Islet precursor cell (in vitro differentiated cells): Measurements from ENCODE around the gene ATP6V0A1.
"Not testable (repeated sequence)": the region's sequence is repeated elsewhere in the genome, so short reads cannot be mapped to it uniquely, and the experiment has no call there.

Experiments used
- DNase-seq: peaks from one replicate; pipeline ENCODE4 v3.0.0-alpha.2; 2018

The ATP6V0A1 gene

DNA sequence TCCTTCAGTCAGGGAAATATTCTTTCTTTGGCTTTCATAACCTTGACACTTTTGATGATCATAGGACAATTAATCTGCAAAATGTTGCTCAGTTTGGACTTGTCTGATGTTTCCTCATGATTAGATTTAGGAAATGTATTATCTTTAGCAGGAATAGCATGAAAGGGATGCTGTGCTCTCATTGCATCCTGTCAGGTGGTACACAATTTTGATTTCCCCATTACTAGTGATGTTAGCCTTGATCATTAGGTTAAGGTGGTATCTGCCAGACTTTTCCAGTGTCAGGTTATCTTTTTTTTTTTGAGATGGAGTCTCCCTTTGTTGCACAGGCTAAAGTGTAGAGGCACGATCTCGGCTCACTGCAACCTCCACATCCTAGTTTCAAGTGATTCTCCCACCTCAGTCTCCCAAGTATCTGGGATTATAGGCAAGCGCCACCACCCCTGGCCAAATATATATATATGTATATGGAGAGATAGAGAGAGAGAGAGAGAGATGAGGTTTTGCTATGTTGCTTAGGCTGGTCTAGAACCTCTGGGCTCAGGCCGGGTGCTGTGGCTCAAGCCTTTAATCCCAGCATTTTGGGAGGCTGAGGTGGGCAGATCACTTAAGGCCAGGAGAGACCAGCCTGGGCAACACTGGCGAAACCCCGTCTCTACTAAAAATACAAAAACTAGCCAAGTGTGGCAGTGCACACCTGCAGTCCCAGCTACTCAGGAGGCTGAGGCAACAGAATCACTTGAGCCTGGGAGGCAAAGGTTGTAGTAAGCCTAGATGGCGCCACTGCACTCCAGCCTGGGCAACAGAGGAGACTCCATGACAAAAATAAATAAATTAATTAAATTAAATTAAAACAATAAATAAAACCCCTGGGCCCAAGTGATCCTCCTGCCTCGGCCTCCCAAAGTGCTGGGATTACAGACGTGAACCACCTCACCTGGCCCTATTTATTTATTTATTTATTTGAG, 19.8 kb upstream of the ATP6V0A1 start:
- no peak for DNase-seq

DNA sequence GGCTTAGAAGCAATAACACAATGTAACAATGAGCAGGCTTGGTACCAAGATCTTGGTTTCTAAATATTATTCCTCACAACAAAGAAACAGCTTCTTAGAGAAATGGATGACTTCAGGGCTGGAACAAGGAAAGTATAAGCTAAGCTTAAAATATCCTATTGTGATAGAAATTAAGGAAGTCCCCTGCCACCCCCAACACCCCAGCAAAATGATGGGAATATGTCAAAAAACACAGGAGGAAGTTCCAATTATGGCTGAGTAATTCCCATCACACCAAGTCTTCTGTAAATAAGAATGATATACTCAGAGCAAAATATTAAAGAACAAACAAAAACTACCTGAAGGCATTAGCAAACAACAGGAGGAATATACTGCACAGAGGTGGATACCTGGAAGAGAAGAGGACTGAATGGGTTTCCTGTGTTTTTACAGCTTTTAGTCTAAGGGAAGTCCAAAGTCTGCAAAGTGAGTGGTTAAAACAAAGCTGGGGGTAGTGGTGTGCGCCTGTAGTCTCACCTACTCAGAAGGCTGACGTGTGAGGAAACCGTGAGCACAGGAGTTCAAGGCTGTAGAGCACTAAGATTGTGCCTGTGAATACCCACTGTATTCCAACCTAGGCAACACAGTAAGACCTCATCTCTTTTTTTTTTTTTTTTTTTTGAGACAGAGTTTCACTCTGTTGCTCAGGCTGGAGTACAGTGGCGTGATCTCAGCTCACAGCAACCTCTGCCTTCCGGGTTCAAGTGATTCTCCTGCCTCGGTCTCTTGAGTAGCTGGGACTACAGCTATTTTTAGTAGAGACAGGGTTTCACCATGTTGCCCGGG, 17.1 kb upstream of the ATP6V0A1 start:
- no peak for DNase-seq

DNA sequence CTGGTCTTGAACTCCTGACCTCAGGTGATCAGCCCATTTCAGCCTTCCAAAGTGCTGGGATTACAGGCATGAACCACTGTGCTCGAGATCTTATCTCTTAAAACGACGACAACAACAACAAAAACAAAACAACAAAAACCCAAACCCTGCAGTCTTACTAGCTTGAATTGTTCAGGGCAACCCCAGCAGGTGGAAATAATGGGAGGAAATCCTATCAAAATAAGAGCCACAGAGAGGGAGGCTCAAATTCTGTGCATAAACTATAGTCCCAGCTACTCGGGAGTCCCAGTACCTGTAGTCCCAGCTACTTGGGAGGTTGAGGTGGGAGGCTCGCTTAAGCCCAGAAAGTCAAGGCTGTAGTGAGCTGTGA, 16.5 kb upstream of the ATP6V0A1 start:
- DNase-seq: no peak

DNA sequence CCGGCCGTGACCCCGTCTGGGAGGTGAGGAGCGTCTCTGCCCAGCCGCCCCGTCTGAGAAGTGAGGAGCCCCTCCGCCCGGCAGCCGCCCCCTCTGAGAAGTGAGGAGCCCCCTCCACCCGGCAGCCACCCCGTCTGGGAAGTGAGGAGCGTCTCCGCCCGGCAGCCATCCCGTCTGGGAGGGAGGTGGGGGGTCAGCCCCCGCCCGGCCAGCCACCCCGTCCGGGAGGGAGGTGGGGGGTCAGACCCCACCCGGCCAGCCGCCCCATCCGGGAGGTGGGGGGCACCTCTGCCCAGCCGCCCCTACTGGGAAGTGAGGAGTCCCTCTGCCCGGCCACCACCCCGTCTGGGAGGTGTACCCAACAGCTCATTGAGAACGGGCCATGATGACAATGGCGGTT, 9.5 kb upstream of the ATP6V0A1 start:
- not testable (repeated sequence) for DNase-seq

DNA sequence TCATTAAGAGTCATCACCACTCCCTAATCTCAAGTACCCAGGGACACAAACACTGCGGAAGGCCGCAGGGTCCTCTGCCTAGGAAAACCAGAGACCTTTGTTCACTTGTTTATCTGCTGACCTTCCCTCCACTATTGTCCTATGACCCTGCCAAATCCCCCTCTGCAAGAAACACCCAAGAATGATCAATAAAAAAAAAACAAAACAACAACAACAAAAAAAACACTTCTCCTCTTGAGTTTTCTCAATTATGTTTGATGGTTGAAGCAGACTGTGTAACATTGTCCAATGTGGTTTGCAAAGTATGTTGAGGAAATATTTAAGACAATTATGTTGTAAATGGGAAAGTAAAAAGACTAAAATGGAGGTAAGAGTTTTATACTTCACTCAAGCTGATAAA, 8.8 kb upstream of the ATP6V0A1 start:
- DNase-seq: not testable (repeated sequence)

DNA sequence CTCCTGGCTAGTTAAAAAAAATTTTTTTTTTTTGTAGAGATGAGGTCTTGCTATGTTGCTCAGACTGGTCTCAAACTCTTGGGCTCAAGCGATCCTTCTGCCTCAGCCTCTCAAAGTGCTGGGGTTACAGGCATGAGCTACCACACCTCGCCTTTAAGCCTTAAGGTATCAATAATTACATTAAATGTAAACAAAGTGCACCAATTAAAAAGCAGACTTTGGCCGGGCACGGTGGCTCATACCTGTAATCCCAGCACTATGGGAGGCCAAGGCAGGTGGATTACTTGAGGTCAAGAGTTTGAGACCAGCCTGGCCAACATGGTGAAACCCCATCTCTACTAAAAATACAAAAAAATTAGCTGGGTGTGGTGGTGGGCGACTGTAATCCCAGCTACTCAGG, 7.4 kb upstream of the ATP6V0A1 start:
- DNase-seq: not testable (repeated sequence)

DNA sequence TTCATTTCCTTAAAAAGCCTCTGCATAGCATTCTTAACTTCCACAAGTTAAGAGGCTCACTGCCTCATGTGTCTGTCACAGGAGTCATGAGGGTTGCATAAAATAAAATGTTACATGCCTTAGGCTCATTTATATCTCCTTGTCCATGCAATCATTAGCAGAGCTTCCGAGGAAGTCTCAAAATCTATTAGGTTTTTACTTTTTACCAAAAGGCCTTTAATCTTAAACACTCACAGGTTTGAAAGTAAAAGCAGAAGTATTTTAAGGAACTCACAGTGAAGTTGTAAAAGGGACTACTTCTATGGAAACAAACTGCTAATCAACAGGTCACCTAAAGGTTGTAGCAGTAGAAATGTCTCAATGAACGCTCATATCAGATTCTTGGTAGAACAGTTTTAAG, 5.2 kb upstream of the ATP6V0A1 start:
- DNase-seq: no peak

DNA sequence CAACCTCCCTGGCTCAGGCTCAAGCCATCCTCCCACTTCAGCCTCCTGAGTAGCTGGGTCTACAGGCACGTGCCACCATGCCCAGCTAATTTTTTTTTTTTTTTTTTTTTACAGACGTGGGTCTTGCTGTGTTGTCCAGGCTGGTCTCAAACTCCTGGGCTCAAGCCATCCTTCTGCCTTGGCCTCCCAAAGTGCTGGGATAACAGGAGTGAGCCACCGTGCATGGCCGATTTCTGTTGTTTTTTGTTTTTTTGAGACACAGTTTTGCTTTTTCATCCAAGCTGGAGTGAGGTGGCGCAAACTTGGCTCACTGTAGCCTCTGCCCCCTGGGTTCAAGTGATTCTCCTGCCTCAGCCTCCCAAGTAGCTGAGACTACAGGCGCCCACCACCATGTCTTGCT, 3.7 kb upstream of the ATP6V0A1 start:
- not testable (repeated sequence) for DNase-seq

DNA sequence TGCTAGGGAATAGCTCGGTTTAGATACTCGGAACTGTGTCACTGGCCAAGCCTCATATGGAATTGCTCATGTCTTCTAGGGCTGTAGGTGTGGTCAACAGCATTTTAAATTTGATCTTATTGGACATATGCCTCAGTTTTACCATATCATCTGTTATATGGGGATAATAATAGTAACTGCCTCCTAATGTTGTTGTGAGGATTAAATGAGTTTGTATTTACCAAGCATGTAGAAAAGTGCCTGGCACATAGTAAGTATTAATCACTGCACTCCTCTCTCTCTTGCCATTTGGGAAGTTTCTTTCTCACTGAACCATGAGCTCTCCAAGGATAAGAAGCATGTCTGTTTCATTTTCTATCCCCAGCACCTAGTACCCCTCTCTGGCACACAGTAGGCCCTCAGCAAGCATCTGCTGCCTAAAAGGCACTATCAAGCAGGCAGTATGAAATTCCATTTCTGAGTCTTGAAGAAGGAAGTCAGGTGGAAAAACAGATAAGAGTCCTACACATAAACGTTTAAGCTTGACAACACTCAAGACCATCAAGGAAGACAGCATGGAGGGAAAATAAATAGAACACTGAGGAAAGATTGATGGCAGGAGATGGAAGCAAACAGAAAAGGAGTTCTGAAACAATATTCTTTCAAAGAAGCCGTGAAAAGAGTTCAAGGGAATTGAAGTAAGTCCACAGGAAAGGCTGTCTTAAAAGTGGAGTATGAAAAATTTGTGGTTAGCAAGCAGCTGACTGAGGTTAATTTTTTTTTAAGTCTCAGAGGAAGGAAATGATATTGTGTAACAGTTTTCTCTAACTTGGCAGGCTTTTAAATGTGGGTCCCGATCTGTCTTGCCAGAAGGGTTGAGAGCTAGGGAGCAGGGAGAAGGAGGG, 2.2 kb upstream of the ATP6V0A1 start:
- no peak for DNase-seq

DNA sequence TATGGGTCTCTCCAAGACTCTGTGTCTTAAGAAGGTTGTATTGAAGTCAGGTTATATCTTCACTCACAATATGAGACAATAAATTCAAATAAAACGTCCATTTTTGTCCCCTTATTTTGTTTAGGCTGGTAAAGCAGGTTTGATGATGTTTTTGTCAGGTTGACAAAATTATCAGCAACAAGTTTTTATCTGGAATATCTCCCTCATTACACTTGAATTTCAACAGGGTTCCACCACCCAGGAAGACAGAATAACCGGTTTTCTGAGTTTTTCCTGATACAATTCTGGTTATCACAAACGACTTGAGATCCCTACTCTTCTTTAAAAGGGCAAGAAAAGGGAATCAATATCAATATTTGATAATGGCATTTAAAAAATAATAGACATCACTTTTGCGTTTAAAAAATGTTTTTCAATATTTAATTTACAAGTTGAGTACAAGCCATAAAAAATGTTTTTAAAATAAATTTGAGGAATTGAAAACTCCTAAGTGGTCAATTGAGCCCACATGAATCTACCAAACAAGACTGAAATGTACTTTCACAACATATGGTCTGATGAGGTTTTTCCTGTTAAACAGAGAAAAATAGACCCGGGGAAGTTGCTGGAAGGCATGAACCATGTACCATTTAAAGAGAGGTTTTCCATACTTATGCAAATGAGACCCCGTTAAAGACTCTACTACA, 1.4 kb upstream of the ATP6V0A1 start:
- no peak for DNase-seq

DNA sequence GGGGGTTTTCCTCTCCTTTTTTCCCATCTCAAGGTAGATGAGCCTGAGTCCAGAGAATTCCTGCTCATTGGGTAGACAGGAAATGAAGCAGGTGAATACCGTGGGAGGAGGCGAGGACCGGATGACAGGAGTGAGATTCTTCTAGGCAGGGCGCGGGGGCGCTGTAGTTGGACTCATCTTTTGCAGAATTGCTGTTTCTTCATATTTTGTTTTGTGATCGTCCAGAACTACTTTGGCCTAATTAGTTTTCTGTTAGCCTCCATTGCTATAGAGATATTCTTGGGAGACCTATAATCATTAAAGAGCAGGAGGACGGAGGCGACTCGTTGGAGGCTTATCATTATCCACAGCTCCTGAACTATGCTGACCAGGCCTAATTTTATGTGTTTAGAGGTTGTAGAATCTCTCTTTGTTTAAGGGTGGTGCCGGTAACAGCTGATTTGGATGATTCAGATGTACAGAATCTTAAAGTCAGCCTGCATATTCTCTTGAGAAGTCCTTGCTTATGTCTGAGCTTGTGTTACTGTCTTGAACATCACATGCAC, 650 bp downstream of the ATP6V0A1 start:
- DNase-seq: peak; percentile 72

DNA sequence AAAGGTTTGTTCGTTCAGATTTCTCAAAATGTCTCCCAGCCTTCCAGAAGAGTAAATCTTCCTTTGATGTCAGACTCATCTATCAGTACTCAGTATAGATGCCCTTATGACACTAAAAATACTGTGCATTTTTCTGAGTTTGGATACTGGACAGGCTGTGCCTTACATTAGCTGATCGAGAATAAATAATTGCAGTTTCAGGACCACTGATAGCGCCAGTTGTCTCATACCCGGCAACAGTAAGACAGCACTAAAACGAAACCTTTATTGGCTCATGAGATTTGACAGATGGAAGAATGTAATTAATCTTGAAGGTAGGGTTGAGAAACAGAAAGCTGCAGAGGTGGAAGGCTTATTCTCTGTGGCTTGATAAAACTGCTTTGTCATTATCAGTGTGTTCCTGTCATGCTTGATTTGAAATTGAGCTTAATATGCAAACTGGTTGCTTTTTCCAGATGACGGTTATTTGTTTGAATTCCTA, 1.2 kb downstream of the ATP6V0A1 start:
- no peak for DNase-seq

DNA sequence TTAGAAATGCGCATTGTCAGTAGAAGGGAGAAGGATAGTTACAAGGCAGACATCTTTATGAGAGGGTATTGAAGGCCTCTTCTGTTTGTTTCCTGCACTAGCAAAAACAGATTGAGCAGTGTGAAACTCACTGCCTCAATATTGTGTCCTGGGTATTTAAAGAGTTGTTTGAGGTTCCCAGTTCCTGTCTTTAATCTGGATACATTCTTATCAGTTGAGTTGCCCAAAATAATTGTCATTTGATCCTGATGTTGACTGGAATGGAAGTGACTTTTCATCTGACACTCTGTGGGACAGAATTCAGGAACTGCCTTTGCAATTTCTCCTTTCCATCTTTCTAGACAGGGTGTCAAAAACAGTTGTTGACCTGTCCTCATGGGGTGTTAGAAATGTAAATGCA, 1.7 kb downstream of the ATP6V0A1 start:
- DNase-seq: no peak

DNA sequence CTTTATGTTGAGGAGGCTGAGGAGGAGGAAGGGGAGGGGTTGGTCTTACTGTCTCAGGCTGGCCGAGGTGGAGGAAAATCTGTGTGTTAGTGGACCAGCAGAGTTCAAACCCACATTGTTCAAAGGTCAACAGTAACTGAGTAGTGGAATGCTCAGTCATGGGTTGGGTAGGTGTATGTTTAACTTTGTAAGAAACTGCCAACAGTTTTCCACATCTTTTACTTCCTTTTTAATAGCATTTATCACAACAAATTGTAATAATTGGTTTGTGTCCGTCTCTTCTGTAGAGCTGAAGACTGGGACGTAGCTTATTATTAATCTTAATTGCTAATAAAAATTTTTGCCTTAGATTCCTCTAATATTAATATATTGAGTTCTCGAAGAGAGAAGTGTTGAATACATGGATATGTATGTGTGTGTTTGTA, 5.3 kb downstream of the ATP6V0A1 start:
- DNase-seq: no peak

DNA sequence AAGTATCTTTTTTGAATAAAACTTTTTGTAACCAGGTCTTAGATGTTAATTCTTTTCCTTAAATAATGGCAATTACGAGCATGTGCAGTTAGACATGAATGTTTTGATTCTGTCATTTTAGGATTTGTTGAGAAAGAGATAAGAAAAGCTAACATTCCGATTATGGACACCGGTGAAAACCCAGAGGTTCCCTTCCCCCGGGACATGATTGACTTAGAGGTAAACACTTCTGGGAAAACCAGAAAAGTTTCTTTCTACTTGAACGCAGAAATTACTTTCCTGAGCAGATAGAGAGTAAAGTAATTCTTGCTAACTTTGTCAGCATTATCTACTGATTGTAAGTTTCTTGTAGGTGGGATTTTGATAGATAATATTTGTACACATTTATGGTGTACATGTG, 9.2 kb downstream of the ATP6V0A1 start:
- no peak for DNase-seq

DNA sequence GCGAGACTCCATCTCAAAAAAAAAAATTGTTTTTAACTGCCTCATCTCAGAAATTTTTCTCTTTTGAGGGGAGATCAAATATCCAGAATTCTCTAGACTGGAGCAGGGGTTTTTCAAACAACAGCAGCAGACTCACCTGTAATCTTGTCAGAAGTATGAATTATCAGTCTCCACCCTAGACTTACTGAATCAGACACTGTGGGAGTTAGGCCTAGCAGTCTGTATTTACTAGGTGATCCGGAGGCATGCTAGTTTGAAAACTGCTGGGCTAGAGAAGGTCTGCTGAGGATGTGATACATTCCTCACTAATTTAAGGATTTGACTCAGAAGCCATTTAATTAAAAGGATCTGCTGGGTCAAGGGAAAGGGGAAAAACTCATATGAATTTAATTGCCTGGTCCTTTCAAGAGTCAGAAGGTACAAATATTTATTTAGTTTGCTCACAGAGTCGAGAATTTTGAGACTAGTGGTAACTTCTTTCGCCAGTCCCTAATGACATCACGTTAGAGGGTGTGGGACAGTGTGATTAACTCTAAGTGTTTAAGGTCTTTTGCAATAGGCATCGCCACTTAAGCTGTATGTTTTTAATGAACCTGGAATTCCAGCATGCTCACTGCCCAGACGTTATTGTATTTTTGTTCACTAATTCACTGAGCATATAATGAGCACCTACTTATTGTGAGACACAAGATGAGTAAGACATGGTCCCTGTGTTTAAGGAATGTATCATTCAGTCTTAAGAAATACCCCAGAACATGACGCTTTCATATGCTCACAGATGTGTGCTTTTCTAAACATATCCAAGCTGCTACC, 14.2 kb downstream of the ATP6V0A1 start:
- DNase-seq: no peak

DNA sequence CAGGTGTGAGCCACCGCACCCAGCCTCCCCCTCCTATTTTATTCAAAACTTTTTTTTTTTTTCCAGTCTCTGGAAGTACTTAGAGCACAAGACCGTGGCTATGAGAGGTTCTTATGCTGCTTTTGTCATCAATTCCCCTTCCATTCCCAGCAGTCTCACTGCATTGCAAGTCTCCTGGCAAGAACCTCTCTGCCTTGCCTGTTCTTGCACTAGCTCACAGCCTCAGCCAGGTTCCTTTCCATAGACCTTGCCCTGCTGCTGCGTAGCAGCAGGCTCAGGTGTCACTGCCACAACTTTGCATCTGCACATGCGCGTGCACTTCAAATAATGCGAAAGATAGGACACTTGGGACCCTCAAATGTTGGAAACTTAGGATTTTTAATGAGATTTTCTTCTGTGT, 15.6 kb downstream of the ATP6V0A1 start:
- no peak for DNase-seq

DNA sequence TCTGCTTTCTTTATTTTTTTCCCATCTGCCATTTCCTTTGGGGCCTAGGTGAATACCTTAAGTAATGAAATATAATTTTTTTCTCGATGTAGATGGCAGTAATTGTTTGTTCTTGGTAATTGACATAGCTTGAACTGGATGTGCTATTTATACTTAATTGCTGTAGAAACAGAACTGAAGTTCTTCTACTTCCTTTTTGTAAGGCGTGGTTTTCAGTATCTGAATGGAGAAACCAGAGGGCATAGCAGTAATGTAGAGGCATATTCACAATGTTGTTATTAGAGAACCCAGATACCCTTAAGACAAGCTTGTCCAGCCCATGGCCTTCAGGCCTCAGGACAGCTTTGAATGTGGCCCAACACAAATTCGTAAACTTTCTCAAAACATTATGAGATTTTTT, 16.4 kb downstream of the ATP6V0A1 start:
- DNase-seq: no peak

DNA sequence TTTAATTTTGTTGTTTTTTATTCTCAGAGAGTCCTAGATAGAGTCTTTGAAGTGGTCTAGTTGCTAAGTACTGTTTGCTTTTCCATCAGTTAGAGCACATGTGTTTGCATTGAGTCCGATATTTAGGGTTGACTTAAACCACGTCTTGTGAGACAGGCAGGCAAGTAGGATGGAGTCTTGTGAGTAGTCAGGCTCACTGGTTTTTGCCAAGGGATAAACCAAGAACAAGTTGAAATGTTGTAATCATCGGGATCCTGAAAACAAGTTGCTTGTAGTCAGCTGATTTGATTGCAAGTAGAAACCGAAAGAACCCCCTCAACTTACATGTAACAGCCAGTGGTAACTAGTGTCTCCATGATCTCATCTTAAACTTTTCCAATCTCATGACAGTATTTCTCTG, 17.2 kb downstream of the ATP6V0A1 start:
- no peak for DNase-seq

DNA sequence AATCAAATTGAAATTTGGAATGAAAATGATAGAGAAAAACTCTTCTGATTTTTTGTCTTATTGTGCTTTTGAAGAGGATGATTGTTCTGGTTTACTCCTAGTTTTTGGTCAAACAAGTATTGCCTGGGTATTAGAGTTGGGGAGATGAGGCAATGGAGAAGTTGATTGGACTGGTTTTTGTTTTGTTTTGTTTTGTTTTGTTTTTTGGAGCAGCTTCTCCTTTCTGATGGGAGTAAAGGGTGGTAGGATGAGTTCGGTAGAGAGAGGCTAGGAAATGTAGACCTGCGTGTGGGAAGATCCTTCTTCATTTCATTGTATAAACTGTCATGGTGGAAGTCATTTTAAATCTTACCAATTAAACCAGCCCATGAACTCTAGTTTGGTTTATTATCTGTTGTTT, 17.7 kb downstream of the ATP6V0A1 start:
- no peak for DNase-seq

DNA sequence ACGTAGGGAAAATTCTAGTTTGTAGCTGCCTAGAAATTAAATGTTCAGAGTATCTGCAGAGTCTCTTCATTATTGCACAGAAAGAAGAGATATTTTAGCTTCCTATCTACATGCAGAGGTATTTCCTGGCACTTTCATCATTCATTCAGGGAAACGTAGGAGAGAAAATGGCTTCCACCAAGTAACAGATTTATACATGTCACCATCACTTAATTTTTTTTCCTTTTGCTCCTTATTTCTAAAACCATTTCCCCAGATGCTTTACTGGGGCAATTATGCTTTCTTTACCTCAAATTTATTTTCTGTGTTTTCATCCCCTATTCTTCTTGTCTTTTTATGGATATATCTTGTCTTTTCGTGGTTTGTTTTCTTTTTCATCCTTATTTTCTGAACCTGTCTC, 18.5 kb downstream of the ATP6V0A1 start:
- DNase-seq: no peak
